CD14-positive monocyte (primary cell): ENCODE measurements around the gene FGFR1OP2. TPM values are rescaled to one million over a fixed set of nuclear protein-coding genes. Genes with fewer than 3 reads are reported as not detected.
A peak's percentile ranks its signal among the peaks of the same experiment; 100 is the strongest.

Source experiments
- DNase-seq, 3 donors: peaks; one replicate each; pipeline ENCODE4 v3.0.0-alpha.2; 2011 to 2022
- H2AFZ ChIP-seq: 2 replicates; pipeline ENCODE4 v1.6.0; 2012; ENCODE audit warnings: mild to moderate bottlenecking, low read depth, low read length, inconsistent platforms; ENCODE audit not compliant: insufficient read depth, poor library complexity, severe bottlenecking
- H3K27ac ChIP-seq, 2 donors: 1 replicate in 1 of 2; 2 replicates in 1 of 2; pipeline ENCODE4 v1.5.1; 2012 to 2013; ENCODE audit warnings: low read length in 2 of 2, control low read depth in 1 of 2, inconsistent platforms in 1 of 2, low read depth in 1 of 2, mild to moderate bottlenecking in 1 of 2
- H3K27me3 ChIP-seq, 2 donors: one replicate each; pipeline versions ENCODE4 v1.6.0 to v1.6.1; 2011 to 2013; ENCODE audit warnings: low read length in 2 of 2; ENCODE audit not compliant: control insufficient read depth in 2 of 2, insufficient read depth in 2 of 2
- H3K36me3 ChIP-seq, 2 donors: replicated peaks in 1 of 2; 1 replicate in 1 of 2; 2 replicates in 1 of 2; pipeline versions ENCODE4 v1.5.1 to v1.6.1; 2012 to 2013; ENCODE audit warnings: low read length in 2 of 2, control low read depth in 1 of 2, inconsistent platforms in 1 of 2, mild to moderate bottlenecking in 1 of 2; ENCODE audit not compliant: insufficient read depth in 2 of 2, control insufficient read depth in 1 of 2
- H3K4me1 ChIP-seq, 2 donors: 1 replicate in 1 of 2; 2 replicates in 1 of 2; pipeline versions ENCODE4 v1.5.1 to v1.6.1; 2012 to 2013; ENCODE audit warnings: low read length in 2 of 2, control low read depth in 1 of 2, inconsistent platforms in 1 of 2, mild to moderate bottlenecking in 1 of 2, moderate library complexity in 1 of 2; ENCODE audit not compliant: insufficient read depth in 2 of 2, control insufficient read depth in 1 of 2
- H3K4me2 ChIP-seq: replicated peaks from 2 replicates; pipeline ENCODE3; 2012; ENCODE audit warnings: low read length, moderate library complexity, mild to moderate bottlenecking; ENCODE audit not compliant: poor library complexity, severe bottlenecking; ENCODE audit errors: extremely low read depth
- H3K4me3 ChIP-seq, 3 experiments: fragments of 200-600 bp in 1 of 3; sonication (generic) in 1 of 3; replicated peaks in 1 of 3; 1 replicate in 2 of 3; 2 replicates in 1 of 3; pipeline ENCODE4 v1.5.1; 2011 to 2013; ENCODE audit warnings: low read length in 3 of 3, mild to moderate bottlenecking in 3 of 3, control low read depth in 2 of 3, low read depth in 2 of 3, inconsistent platforms in 1 of 3, moderate library complexity in 1 of 3
- H3K79me2 ChIP-seq: 2 replicates; pipeline ENCODE4 v1.6.0; 2012; ENCODE audit warnings: mild to moderate bottlenecking, control low read depth, inconsistent platforms, low read length, moderate library complexity; ENCODE audit not compliant: insufficient read depth
- H3K9ac ChIP-seq: 2 replicates; pipeline ENCODE4 v1.6.0; 2017; ENCODE audit warnings: low read length, mild to moderate bottlenecking; ENCODE audit not compliant: insufficient read depth, poor library complexity, severe bottlenecking
- H3K9me3 ChIP-seq, 2 donors: replicated peaks in 1 of 2; 1 replicate in 1 of 2; 2 replicates in 1 of 2; pipeline versions ENCODE4 v1.5.1 to v1.6.1; 2012 to 2013; ENCODE audit warnings: low read length in 2 of 2, control low read depth in 1 of 2; ENCODE audit not compliant: control insufficient read depth in 1 of 2, insufficient read depth in 1 of 2
- H4K20me1 ChIP-seq: 2 replicates; pipeline ENCODE4 v1.6.0; 2012; ENCODE audit warnings: mild to moderate bottlenecking, low read length, control low read depth, moderate library complexity; ENCODE audit not compliant: insufficient read depth
- H3K27ac Mint-ChIP-seq, 7 donors: one replicate each; pipeline ENCODE4 v1.8.0; 2020; ENCODE audit warnings: mild to moderate bottlenecking in 7 of 7, mixed read lengths in 7 of 7, moderate library complexity in 6 of 7, inconsistent platforms in 2 of 7
- H3K27me3 Mint-ChIP-seq, 3 donors: one replicate each; pipeline ENCODE4 v1.8.0; 2021 to 2022; ENCODE audit warnings: low read depth in 3 of 3, mild to moderate bottlenecking in 3 of 3, mixed read lengths in 3 of 3, moderate library complexity in 3 of 3, inconsistent platforms in 1 of 3
- H3K36me3 Mint-ChIP-seq, 2 donors: one replicate each; pipeline ENCODE4 v1.8.0; 2020; ENCODE audit warnings: mixed read lengths in 2 of 2, inconsistent platforms in 1 of 2, mild to moderate bottlenecking in 1 of 2
- H3K4me1 Mint-ChIP-seq: one replicate; pipeline ENCODE4 v1.8.0; 2020; ENCODE audit warnings: mild to moderate bottlenecking, mixed read lengths
- H3K4me3 Mint-ChIP-seq, 2 donors: one replicate each; pipeline ENCODE4 v1.8.0; 2020; ENCODE audit warnings: mild to moderate bottlenecking in 2 of 2, mixed read lengths in 2 of 2, moderate library complexity in 1 of 2
- H3K9me3 Mint-ChIP-seq, 7 donors: one replicate each; pipeline ENCODE4 v1.8.0; 2020 to 2022; ENCODE audit warnings: mixed read lengths in 7 of 7, mild to moderate bottlenecking in 6 of 7, moderate library complexity in 6 of 7, inconsistent platforms in 2 of 7
- CTCF ChIP-seq: fragments of 200-600 bp; IDR thresholded peaks from one replicate; pipeline ENCODE4 v1.8.0; 2022; ENCODE audit warnings: antibody characterized with exemption, mild to moderate bottlenecking
- WGBS: methylation state at CpG from one replicate; pipeline ENCODE4 v1.1.5; 2013; ENCODE audit warnings: missing lambda C conversion rate; ENCODE audit not compliant: insufficient coverage; 5-methylcytosine and 5-hydroxymethylcytosine counted together
- intact Hi-C, 2 donors: fragments of 100-400 bp; cut with micrococcal nuclease; formaldehyde crosslinking; loops; one replicate each; pipeline versions ENCODE4 v1.15.0 to v1.15.1; 2023
- polyA plus RNA-seq, 3 donors: library from polyadenylated mRNA; depleted of rRNA in 1 of 3; unstranded in 2 of 3; stranded (reverse) in 1 of 3; fragments of 300-500 nt in 2 of 3; fragments of >200 nt in 1 of 3; fragmentation: Illumina TruSeq in 2 of 3; gene quantifications; 1 replicate in 2 of 3; 2 replicates in 1 of 3; pipeline ENCODE4 v1.2.3, GENCODE V29; 2012 to 2021

FGFR1OP2 gene
- polyA plus RNA-seq, 3 donors = 29.8 to 68.9 (median 66.4) TPM

- no peaks in the 10 kb centered on the region for H3K9me3 Mint-ChIP-seq
- Histone ChIP-seq H2AFZ (no peak overlapping the region), H3K9me3 (no peaks in the 10 kb centered on the region), H3K4me1 (peaks cover 0 to 4% of the 10 kb centered on the region in 2 donors), H3K27me3 (no peaks in the 10 kb centered on the region), H3K79me2 (no peaks in the 10 kb centered on the region), H3K36me3 (peaks cover 38 to 65% of the 10 kb centered on the region in 2 donors), H4K20me1 (no peaks in the 10 kb centered on the region), H3K27ac (no peak overlapping the region), H3K4me3 (no peak overlapping the region), H3K4me2 (no peak overlapping the region), H3K9ac (no peak overlapping the region)
- DNase-seq = no peak
- H3K4me1 Mint-ChIP-seq = peaks cover under 1% of the 10 kb centered on the region
- no peak overlapping the region for H3K4me3 Mint-ChIP-seq
- peaks cover 52 to 62% of the 10 kb centered on the region in 2 donors for H3K36me3 Mint-ChIP-seq
- intact Hi-C loops = no loop called here
- TF ChIP-seq CTCF = no peak
- H3K27me3 Mint-ChIP-seq = no peaks in the 10 kb centered on the region
- H3K27ac Mint-ChIP-seq = peak overlapping the region in 2 of 7 donors; percentile 18 to 23
- no CpG with 5 or more reads among the region's 5 CpGs for WGBS
Observed at GRCh38 chr12:26918321-26919215, 19.7 kb upstream of the FGFR1OP2 start.

GRCh38 chr12:26919216-26919555 is 19.1 kb upstream of the FGFR1OP2 start:
- H3K36me3 ChIP-seq = peaks cover 41 to 66% of the 10 kb centered on the region in 2 donors
- H3K36me3 Mint-ChIP-seq = peaks cover 56 to 67% of the 10 kb centered on the region in 2 donors
- 100% methylated on average over 2 of the region's 2 CpGs for WGBS
- no peaks in the 10 kb centered on the region for H3K4me1 ChIP-seq
- no peaks in the 10 kb centered on the region for H3K9me3 ChIP-seq
- H3K27me3 ChIP-seq = no peaks in the 10 kb centered on the region
- H3K9ac ChIP-seq = no peak overlapping the region
- no peak overlapping the region for H3K27ac ChIP-seq
- no peak overlapping the region for H3K4me2 ChIP-seq
- H3K27me3 Mint-ChIP-seq = no peaks in the 10 kb centered on the region
- H2AFZ ChIP-seq = no peak overlapping the region
- no peak overlapping the region for H3K4me3 Mint-ChIP-seq
- peak overlapping the region in 1 of 7 donors; percentile 10 for H3K27ac Mint-ChIP-seq
- TF ChIP-seq CTCF = no peak
- no peaks in the 10 kb centered on the region for H4K20me1 ChIP-seq
- no peak for DNase-seq
- H3K9me3 Mint-ChIP-seq = no peaks in the 10 kb centered on the region
- no peaks in the 10 kb centered on the region for H3K79me2 ChIP-seq
- H3K4me3 ChIP-seq = no peak overlapping the region
- intact Hi-C loops = no loop called here
- H3K4me1 Mint-ChIP-seq = no peaks in the 10 kb centered on the region
